Activated CD8-positive, alpha-beta memory T cell treated with anti-CD3 and anti-CD28 coated beads for 36 hours (primary cell): Measurements from ENCODE around the gene CFAP68. TPM values are rescaled to one million over a fixed set of nuclear protein-coding genes. Genes with fewer than 3 reads are reported as not detected.

Source experiments
- CTCF ChIA-PET: fragments of 350-600 bp; sonication (Branson Sonifier 250); formaldehyde crosslinking; loops from one replicate; lab custom pipeline; 2021; ENCODE audit warnings: antibody characterized with exemption; lab: Charles Lee
- POLR2A ChIA-PET: fragments of 350-600 bp; sonication (Branson Sonifier 250); formaldehyde crosslinking; loops from one replicate; lab custom pipeline; 2021; ENCODE audit warnings: antibody characterized with exemption; lab: Charles Lee
- total RNA-seq, 2 experiments: library from RNA; stranded (reverse); gene quantifications; one replicate each; pipeline ENCODE4 v1.2.3, GENCODE V29; 2021

CFAP68 gene
- total RNA-seq, 2 experiments from 2014 or later, result 36.9 to 41.4 TPM

GRCh38 chr11:111932611-111932950 is 53.2 kb downstream of the CFAP68 start:
- ChIA-PET CTCF (interaction anchor here (0.9 to 3.1 kb wide), 8 partner anchors 13 to 64 kb away, joined by 3 to 28 read pairs (median 5); partner anchors contain the start of gene ALG9), POLR2A (interaction anchor here (1.6 kb wide), 1 partner anchor 62 kb away, joined by 3 read pairs; the partner anchor contains the start of gene ALG9)

DNA sequence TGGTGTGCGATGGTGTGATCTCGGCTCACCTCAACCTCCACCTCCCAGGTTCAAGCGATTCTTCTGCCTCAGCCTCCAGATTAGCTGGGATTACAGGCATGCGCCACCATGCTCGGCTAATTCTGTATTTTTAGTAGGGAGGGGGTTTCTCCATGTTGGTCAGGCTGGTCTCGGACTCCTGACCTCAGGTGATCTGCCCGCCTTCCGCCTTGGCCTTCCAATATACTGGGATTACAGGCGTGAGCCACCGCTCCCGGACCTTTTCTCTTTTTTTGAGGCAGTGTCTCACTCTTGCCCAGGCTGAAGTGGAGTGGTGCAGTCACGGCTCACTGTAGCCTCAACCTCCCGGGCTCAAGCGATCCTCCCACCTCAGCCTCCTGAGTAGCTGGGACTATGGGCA is 53.8 kb downstream of the CFAP68 start:
- ChIA-PET POLR2A (interaction anchor here (1.6 kb wide), 1 partner anchor 62 kb away, joined by 3 read pairs; the partner anchor contains the start of gene ALG9), CTCF (interaction anchor here (1.4 to 3.1 kb wide), 3 partner anchors 10 to 48 kb away, joined by 3 to 28 read pairs (median 4); no protein-coding TSS in a partner anchor)

GRCh38 chr11:111933872-111934271 is 54.5 kb downstream of the CFAP68 start:
- ChIA-PET POLR2A (interaction anchor here (0.7 kb wide), 1 partner anchor 123 kb away, joined by 4 read pairs; no protein-coding TSS in a partner anchor), CTCF (interaction anchor here (1.4 to 3.1 kb wide), 4 partner anchors 9 to 47 kb away, joined by 3 to 28 read pairs (median 6); no protein-coding TSS in a partner anchor)

DNA sequence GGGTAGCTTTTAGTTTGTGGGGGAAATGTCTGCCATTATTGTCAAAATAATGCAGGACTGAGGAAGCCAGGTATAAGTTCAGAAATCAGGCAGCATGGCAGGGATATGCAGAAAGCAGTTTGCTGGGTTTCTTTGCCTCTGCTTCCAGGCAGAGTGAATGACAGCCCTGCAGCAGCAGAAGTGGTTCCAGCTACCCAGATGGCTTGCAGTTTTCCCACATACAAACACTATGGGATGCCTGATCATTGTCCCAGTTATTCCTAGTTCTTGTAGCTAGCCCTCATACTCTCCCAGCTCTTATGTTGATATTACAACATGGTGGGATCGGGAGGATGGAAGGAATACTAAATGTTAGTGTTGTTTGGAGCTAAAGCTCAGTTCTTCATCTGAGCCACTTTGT is 55.0 kb downstream of the CFAP68 start:
- POLR2A ChIA-PET, result interaction anchor here (0.7 kb wide), 1 partner anchor 123 kb away, joined by 4 read pairs; no protein-coding TSS in a partner anchor
- CTCF ChIA-PET, result interaction anchor here (1.5 to 2.0 kb wide), 2 partner anchors 8 to 10 kb away, joined by 4 to 9 read pairs; no protein-coding TSS in a partner anchor

Other genes with a start within 250 kb of the CFAP68 start
- 10 to 100 TPM; 60.7 to 61.5 TPM for gene PPP2R1B, start 113.2 kb upstream of the CFAP68 start, total RNA-seq
- 10 to 100 TPM; 38.7 to 40.9 TPM for gene ALG9, start 8.0 kb upstream of the CFAP68 start, total RNA-seq
- gene FDXACB1, start 376 bp upstream of the CFAP68 start, total RNA-seq, result 10 to 100 TPM; 11.8 to 11.9 TPM
- not detected for gene CRYAB, start 32.2 kb downstream of the CFAP68 start, total RNA-seq
- not detected for gene HSPB2, start 33.2 kb downstream of the CFAP68 start, total RNA-seq
- not detected for gene C11orf52, start 39.4 kb downstream of the CFAP68 start, total RNA-seq
- 10 to 100 TPM; 17.0 to 17.4 TPM for gene DIXDC1, start 57.8 kb downstream of the CFAP68 start, total RNA-seq
- gene DLAT, start 145.9 kb downstream of the CFAP68 start, total RNA-seq, result 10 to 100 TPM; 69.0 to 72.0 TPM
- gene PIH1D2, start 194.5 kb downstream of the CFAP68 start, total RNA-seq, result under 1 TPM; 0.40 to 0.74 TPM
- 10 to 100 TPM; 21.3 to 23.8 TPM for gene NKAPD1, start 194.8 kb downstream of the CFAP68 start, total RNA-seq
- gene TIMM8B, start 207.2 kb downstream of the CFAP68 start, total RNA-seq, result 10 to 100 TPM; 66.6 to 69.4 TPM
- gene SDHD, start 207.3 kb downstream of the CFAP68 start, total RNA-seq, result 100 to 1,000 TPM; 109 to 123 TPM